A673 (cell line): ENCODE measurements around the gene CDPF1. TPM values are rescaled to one million over a fixed set of nuclear protein-coding genes. Genes with fewer than 3 reads are reported as not detected.

Experiments used
- BruUV-seq: library from RNA; stranded (reverse); fragments of 400-500 nt; replicated peaks from 2 replicates; lab custom pipeline; 2021; lab: Mats Ljungman, UMichigan
- CTCF ChIA-PET: fragments of 300-600 bp; sonication (Branson Sonifier 250); formaldehyde crosslinking; loops from one replicate; lab custom pipeline; 2022; ENCODE audit warnings: antibody characterized with exemption; lab: Charles Lee
- POLR2A ChIA-PET: fragments of 300-600 bp; sonication (Branson Sonifier 250); formaldehyde crosslinking; loops from one replicate; lab custom pipeline; 2022; ENCODE audit warnings: antibody characterized with exemption; ENCODE audit not compliant: low non-redundant PET; lab: Charles Lee
- DNase-seq: peaks from one replicate; pipeline ENCODE4 v3.0.0-alpha.2; 2015; ENCODE audit warnings: low spot score
- H3K27ac ChIP-seq: fragments of 200-600 bp; sonication (generic); 2 replicates; pipeline ENCODE4 v1.5.1; 2016; ENCODE audit warnings: mixed run types, low read depth, mild to moderate bottlenecking, mixed read lengths, antibody characterized with exemption, low read length; ENCODE audit not compliant: poor library complexity, severe bottlenecking
- H3K27me3 ChIP-seq: fragments of 200-600 bp; sonication (generic); replicated peaks from 2 replicates; pipeline ENCODE4 v1.6.1; 2017; ENCODE audit warnings: mixed run types, low read depth, mild to moderate bottlenecking, mixed read lengths, antibody characterized with exemption, low read length; ENCODE audit not compliant: insufficient read depth, poor library complexity
- H3K36me3 ChIP-seq: fragments of 200-600 bp; sonication (generic); 2 replicates; pipeline ENCODE4 v1.6.1; 2016; ENCODE audit warnings: mixed run types, mild to moderate bottlenecking, mixed read lengths, antibody characterized with exemption, low read length; ENCODE audit not compliant: insufficient read depth, poor library complexity, severe bottlenecking
- H3K4me1 ChIP-seq: fragments of 200-600 bp; sonication (generic); 2 replicates; pipeline ENCODE4 v1.6.1; 2017; ENCODE audit warnings: mixed run types, mild to moderate bottlenecking, mixed read lengths, antibody characterized with exemption, low read length; ENCODE audit not compliant: insufficient read depth, poor library complexity, severe bottlenecking
- H3K4me3 ChIP-seq: fragments of 200-600 bp; sonication (generic); 2 replicates; pipeline ENCODE4 v1.5.1; 2016; ENCODE audit warnings: low read depth, mixed run types, mild to moderate bottlenecking, mixed read lengths, low read length; ENCODE audit not compliant: poor library complexity, severe bottlenecking
- H3K9me3 ChIP-seq: fragments of 200-600 bp; sonication (generic); 2 replicates; pipeline ENCODE4 v1.6.1; 2016; ENCODE audit warnings: mixed run types, low read depth, mild to moderate bottlenecking, mixed read lengths, antibody characterized with exemption, low read length; ENCODE audit not compliant: poor library complexity, severe bottlenecking
- CTCF ChIP-seq: fragments of 300-800, 200-600 bp; sonication (generic); conservative IDR thresholded peaks from 2 replicates; pipeline ENCODE4 v1.5.1; 2017; ENCODE audit warnings: low read depth, mild to moderate bottlenecking, antibody characterized with exemption, low read length, moderate library complexity, mixed read lengths
- EZH2 ChIP-seq: fragments of 200-600 bp; sonication (generic); IDR thresholded peaks from 2 replicates; pipeline ENCODE4 v1.6.1; 2017; ENCODE audit warnings: borderline replicate concordance, low read depth, mild to moderate bottlenecking, mixed read lengths, antibody characterized with exemption, low read length; ENCODE audit not compliant: poor library complexity, severe bottlenecking
- intact Hi-C: fragments of 100-400 bp; cut with micrococcal nuclease; formaldehyde crosslinking; loops from one replicate; pipeline ENCODE4 v1.10.0; 2022; ENCODE audit not compliant: unreplicated experiment
- total RNA-seq: library from RNA; stranded (reverse); gene quantifications from 2 replicates; pipeline ENCODE4 v1.2.3, GENCODE V29; 2021

Gene CDPF1
- total RNA-seq, 1 experiment from 2014 or later = 7.0 TPM

- Histone ChIP-seq H3K9me3 (no peaks in the 10 kb centered on the region), H3K36me3 (peaks cover under 1% of the 10 kb centered on the region), H3K27me3 (no peaks in the 10 kb centered on the region), H3K4me3 (no peak overlapping the region), H3K4me1 (peaks cover 9% of the 10 kb centered on the region), H3K27ac (no peak overlapping the region)
- TF ChIP-seq EZH2 = no peak
- TF ChIP-seq CTCF = no peak
- CTCF ChIA-PET = no interaction called here
- DNase-seq = no peak
- POLR2A ChIA-PET = no interaction called here
- intact Hi-C loops = no loop called here
- BruUV-seq = no TSS peak
Measured at GRCh38 chr22:46289244-46289891, 39.3 kb upstream of the CDPF1 start.

DNA sequence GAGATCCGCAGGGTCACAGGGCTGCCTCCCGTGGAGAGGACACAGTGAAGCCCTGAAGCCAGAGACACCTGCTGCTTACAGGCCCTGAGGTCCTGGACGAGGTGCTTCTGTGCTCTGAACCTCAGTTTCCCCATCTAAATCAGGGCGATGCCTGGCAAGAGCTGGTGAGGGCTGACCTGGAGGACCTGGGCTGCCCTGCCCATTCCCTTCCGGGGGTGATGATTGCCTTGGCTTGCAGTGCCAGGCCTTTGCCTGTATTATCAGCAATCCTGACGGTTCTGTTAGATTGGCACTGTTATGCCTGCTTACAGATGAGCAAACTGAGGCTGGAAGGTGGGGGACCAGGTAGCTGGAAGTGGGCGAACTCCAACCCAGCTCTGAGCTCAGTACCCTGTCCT, 38.8 kb upstream of the CDPF1 start:
- no peak overlapping the region for H3K4me3 ChIP-seq
- H3K9me3 ChIP-seq = no peaks in the 10 kb centered on the region
- ChIA-PET CTCF (no interaction called here), POLR2A (no interaction called here)
- TF ChIP-seq CTCF = no peak
- H3K4me1 ChIP-seq = peaks cover 9% of the 10 kb centered on the region
- H3K27me3 ChIP-seq = no peaks in the 10 kb centered on the region
- intact Hi-C loops = no loop called here
- H3K27ac ChIP-seq = no peak overlapping the region
- peaks cover 5% of the 10 kb centered on the region for H3K36me3 ChIP-seq
- BruUV-seq = no TSS peak
- DNase-seq = no peak

DNA sequence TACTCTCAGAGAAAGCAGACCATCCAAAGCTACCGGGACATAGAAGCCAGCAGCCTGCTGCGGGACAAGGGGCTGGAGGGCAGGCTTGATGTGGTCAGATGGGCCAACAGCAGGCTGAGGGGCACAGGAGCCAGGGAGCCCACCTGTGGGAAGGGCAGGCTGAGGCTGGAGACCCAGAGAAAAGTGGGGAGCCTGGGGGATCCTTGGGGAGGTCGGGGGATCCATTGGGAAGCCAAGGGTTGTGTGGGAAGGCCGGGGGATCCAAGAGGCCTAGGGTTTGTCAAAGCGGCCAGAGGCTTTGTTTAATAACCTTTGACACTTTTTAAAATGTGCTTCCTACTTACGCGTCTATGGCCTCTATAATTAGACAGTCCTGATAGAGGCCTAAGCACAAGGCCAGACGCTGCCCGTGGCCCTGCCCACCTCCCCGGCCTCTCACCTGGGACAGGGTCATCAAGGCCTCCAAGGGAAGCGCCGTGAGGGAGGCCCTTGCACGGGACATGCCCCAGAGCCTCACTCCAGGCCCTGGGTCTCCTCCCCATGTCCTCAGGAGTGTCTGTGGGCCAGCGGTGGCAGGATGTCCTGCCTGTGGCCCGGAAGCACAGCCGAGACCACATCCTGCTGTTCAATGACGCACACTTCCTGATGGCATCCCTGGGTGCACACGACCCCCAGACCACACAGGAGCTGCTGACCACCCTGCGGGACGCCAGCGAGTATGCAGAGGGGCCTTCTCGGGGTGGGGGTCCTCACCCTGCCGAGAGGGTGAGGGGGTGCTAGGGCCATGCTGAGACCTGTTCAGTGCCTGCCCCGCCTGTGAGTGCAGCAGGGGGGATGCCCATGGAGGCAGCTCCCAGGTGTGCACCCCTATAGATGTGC, 38.0 kb upstream of the CDPF1 start:
- Histone ChIP-seq H3K27me3 (no peaks in the 10 kb centered on the region), H3K9me3 (no peaks in the 10 kb centered on the region), H3K4me3 (no peak overlapping the region), H3K4me1 (peaks cover 2% of the 10 kb centered on the region), H3K36me3 (peaks cover 5% of the 10 kb centered on the region), H3K27ac (no peak overlapping the region)
- no peak for DNase-seq
- intact Hi-C loops = no loop called here
- CTCF ChIA-PET = no interaction called here
- BruUV-seq = no TSS peak
- no peak for TF ChIP-seq CTCF
- TF ChIP-seq EZH2 = no peak
- POLR2A ChIA-PET = no interaction called here
